GM19467 (cell line): ENCODE measurements around the gene TPRG1.

Experiments used
- ATAC-seq: cut with Tn5 transposase; IDR thresholded peaks from one replicate; pipeline ENCODE4 v1.9.1; 2021; ENCODE audit warnings: mild to moderate bottlenecking, moderate library complexity; ENCODE audit not compliant: unreplicated experiment

TPRG1 gene

DNA sequence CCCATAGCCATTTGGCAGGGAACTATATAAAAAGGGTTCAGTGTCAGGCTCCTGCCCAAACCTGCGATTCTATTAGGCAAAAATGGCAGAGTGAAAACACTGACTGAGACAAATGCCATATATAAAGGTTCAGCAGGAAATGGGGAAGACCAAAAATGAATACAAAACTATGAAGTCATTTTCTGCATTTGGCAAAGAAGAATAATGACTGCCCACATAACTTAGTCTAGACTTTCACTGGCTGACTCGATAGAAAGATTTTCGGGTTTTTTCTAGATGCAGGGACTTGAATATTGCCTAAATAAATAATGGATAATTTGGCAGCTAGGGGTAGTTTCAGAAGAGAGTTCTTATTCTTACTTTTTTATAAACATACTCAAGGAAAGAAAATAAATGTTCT lies 178.0 kb downstream of the TPRG1 start:
- no peak for ATAC-seq

DNA sequence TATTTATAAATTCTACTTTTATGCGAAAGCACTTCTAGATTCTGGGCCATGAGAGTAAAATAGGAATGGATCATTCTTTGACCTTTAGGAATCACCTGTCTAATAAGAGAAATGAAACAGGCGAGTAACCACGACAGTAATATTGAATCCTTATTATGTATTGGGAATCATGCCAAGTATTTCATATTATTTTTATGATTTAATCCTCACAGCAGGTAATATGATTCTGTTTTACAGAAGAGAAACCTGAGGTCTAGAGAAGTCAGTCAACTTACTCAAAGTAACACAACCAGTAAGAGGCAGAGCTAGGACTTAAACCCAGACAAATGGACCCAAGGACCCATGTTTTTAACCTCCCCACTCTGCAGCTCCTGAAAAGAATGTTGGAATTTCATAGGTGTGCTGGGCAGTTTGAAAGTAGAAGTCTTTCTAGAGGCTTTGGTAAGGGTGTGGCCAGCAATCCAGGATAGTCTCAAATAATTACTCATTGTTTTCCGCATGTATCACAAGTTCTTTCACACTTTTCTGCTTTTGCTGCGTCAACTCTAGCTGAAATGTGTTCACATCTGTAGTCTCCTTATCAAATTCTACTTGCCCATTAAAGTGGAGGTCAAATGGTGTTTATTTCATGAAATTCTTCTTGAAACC lies 181.7 kb downstream of the TPRG1 start:
- no peak for ATAC-seq

DNA sequence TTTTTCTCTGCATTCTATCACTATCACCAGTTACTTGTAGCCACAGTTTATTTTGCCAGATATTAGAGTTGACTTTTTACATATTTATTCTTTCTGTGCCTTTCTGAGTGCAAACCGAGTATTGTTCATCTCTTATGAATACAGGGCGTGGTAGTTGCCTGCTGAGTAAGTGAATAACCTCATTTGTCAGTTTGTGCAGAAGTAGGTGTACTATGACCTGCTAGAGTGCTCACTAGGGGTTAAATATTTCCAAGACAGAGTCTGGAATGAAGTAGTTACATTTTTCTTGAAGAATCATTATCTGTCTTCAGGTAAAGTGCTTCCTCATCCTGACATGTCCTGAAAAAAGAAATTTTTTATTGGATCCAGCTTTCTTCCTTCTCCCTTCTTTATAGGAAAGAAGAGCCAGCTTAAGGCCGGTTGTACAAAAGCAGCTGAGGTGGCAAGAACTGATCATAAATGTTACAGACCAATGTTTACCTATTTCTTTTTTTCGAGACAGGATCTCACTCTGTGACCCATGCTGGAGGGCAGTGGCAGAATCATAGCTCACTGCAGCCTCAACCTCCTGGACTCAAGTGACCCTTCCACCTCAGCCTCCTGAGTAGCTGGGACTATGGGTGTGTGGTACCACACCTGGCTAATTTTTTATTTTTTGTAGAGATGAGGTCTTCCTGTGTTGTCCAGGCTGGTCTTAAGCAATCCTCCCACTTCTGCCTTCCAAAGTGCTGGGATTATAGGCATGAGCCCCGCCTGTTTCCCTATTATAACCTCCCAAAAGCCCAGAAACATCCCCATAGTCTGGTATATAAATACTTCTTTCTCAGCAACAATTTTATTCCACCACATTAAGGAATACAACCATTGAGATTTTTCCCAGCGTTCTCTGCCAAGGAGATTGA lies 182.5 kb downstream of the TPRG1 start:
- no peak for ATAC-seq

- ATAC-seq: no peak
Measured at GRCh38 chr3:189355115-189355480, 183.3 kb downstream of the TPRG1 start.

DNA sequence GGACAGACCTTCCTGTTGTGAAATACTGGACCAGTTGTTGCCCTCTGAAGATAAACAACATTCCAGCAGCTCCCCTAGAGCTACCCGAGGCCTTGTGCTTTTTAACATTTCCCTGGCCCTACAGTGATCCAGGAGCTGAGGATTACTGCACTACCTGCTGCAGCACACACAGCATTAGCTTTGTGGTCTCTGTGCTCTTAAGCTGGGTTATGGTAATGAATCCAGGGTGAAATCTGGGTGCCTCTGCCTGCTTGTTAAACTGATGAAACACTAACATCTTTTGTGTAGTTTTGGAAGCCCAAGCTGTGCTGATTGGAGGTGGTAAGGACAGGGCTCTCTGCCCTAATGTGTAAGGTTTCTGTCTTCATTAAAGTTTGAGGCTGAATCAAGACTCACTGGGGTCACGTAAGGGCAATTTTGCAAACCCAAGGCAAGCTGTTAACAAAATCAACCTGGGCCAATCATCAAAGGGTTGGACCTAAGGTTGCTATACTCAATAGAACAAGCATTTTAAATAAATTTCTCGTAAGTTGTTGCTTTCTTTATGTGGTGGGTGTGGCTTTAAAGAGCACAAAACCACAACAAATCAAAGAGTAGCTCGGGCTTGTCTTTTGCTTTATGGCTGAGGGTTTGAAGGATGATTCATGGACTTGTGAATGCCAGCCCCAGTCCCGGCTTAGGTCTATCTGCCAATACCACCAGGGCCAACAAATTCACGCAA lies 183.9 kb downstream of the TPRG1 start:
- ATAC-seq: no peak

DNA sequence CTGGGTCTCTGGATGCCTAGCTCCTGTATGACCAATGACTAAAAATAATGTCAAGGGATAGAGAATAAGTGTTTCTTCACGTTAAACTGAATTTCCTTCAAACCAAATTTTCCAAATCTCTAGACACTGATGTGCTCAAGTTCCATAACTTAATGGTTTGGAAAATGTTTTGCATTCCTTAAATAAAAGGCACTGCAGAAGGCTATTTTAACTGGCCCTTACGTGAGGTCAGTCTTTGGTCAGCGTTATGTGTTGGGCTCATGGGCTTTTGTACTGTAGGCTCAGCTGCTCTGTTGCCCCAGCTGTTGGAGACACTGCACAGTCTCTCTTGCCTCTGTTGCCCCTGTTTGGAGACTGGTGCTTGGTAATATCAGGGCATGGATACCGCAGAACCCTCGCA lies 188.5 kb downstream of the TPRG1 start:
- no peak for ATAC-seq

DNA sequence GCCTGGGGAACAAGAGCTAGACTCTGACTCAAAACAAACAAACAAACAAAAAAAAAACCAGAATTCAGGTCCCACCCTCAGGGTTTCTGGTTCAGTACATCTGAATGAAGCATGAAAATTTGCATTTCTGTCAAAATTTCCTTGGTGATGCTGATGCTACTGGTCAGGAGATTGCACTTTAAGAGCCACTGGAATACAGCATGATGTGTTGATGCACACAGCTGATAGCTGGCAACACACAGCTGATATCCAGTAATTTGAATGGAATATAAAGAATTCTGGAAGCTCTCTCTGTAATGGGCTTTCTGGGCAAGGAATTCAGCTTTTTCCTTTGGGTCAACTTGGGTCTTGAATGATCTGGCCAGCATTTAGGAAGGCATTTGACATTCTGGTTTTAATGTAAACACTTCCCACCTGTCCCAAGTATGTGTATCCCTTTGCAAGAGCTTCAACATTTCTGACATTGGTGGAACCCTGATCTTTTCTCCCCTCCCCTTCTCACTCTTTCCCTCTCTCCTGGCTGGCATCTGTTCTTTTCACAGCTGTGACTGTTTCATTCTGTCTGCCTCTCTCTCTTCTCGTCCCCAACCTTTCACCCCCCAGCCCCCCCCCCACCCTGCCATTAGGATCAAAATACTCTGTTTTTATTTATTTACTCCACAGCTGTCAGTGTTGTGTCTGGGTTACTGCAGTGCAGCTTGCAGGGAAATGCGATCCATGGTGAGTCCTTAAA lies 189.5 kb downstream of the TPRG1 start:
- no peak for ATAC-seq

DNA sequence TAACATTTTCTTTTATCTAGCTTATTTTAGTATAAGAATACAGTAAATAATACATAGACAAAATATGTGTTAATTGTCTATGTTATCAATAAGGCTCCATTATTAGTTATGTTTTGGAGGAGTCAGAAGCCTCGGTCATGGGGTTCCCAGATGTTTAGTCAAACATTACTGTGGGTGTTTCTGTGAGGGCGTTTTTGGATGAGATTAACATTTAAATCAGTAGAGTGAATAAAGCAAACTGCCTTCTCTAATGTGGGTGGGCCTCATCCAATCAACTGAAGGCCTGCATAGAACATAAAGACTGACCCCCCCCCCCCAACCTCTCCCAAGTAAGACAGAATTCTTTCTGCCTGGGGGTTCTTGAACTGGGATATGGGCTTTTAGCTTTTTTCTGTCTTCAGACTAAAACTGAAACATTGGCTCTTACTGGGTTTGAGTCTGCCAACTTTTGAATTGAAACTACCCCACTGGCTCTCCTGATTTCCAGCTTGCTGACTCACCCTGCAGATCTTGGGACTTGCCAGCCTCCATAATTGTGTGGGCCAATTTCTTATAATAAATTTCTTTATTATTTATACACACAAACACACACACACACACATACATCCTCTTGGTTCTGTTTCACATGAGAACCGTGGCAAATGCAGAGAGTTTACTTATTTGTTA lies 192.0 kb downstream of the TPRG1 start:
- no peak for ATAC-seq

- ATAC-seq: no peak
Measured at GRCh38 chr3:189365609-189366564, 194.1 kb downstream of the TPRG1 start.

DNA sequence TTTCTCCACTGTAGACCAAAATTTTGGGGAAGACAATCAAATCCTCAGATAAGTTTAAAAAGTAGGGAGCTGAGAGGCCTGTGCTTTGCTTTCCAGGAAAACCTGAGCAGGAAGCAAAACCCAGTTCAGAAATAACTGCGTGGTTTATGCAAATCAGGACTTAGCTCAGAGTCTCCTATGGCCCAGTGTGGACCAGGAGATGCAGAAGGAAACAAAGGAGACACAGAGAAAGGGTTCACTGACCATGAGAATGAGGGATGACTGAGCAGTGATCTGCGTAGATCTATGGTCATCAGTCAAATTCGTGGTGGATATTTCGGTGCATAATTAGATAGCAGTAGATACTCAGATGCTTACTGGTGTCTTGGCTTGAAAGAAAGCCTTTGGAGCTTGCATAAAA lies 196.6 kb downstream of the TPRG1 start:
- no peak for ATAC-seq

DNA sequence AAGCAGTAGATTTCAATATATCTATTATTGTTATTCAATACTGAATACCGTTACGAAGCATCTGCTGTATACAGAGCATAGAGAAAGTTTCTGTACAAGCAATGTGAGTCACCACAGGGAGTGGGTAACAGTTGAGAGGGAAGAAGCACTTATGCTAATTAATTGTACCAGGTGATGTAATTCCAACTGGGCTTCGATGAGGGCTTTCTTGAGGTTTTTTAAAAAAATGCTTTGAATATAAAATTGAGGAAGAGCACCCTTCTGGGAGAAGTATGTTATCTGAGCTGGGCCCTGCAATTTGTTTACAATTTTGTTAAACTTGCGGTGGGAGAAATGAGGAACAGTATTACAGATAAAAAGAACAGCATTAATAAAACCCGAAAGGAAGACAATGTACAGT lies 197.9 kb downstream of the TPRG1 start:
- ATAC-seq: no peak

DNA sequence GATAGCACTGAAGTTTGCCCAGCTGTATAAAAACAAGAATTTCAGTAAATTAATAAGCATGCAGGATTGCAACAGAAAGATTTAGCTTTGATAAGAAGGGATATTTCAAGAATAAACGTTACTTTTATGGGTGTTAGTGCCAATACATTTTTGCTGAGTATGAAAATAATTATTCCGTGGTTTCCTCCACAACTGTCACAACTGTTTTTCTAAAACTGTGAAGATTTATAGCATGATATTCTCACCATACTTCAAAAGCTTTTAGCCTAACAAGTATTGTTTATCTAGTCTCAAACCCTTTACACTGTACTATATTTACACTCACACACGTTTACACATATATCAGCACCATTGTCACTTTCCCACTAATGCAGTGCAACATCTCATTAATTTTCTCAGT lies 200.5 kb downstream of the TPRG1 start:
- ATAC-seq: no peak
